GM19468 (cell line): Measurements from ENCODE around the gene TLCD3A.
A peak's percentile ranks its signal among the peaks of the same experiment; 100 is the strongest.
"Not testable (repeated sequence)": the region's sequence is repeated elsewhere in the genome, so short reads cannot be mapped to it uniquely, and the experiment has no call there.

Experiments
- ATAC-seq: cut with Tn5 transposase; IDR thresholded peaks from one replicate; pipeline ENCODE4 v1.9.1; 2021; ENCODE audit warnings: mild to moderate bottlenecking, moderate library complexity, moderate number of reproducible peaks; ENCODE audit not compliant: unreplicated experiment; ENCODE audit errors: extremely low read depth

Gene TLCD3A

DNA sequence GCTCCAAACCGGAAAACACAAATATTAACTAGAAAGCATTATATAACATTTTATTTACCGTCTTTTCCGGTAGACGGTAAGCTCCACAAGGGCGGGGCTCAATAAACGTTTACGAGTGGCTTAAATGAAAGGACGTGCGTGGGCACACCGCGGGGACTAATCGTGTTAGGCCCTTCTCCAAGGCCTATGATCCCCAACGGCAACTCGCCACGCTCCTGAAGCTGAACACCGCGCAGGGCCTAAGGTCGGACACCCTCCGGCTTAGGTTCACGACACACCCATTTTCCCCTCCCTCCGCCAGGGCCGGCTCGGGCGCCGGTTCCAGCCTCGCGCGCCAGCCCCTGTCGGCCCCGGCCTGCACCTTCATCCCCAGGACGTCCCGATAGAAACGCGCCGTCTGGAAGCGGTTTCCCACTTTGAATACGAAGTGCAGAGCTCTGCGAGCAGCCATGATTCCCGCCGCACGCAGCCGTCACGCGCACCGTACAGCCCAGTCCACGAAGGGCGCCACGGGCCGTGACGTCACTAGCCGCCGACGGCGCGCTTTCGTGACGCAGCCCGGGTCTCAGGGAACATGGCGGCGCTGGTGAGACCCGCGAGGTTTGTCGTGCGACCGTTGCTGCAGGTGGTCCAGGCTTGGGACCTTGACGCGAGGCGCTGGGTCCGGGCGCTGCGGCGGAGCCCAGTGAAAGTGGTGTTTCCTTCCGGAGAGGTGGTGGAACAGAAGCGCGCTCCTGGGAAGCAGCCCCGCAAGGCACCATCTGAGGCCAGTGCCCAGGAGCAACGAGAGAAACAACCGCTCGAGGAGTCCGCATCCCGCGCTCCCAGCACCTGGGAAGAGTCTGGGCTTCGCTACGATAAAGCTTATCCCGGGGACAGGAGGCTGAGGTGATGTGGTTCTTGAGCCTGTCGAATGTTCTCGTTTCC is 49.7 kb downstream of the TLCD3A start, which contains the start of the genes GLOD4 and MRM3:
Gene GLOD4 (minus strand): TSS at position 476 of the 927 bp plus-strand sequence. CDS start 25 bp downstream, at position 451.
Gene MRM3 (plus strand): TSS at position 549 of the 927 bp plus-strand sequence. CDS start 26 bp downstream, at position 575.
- ATAC-seq, result peak; percentile 29

GRCh38 chr17:784143-784542 is 51.7 kb downstream of the TLCD3A start:
- ATAC-seq, result no peak

GRCh38 chr17:785901-786300 is 53.5 kb downstream of the TLCD3A start:
- ATAC-seq, result not testable (repeated sequence)

DNA sequence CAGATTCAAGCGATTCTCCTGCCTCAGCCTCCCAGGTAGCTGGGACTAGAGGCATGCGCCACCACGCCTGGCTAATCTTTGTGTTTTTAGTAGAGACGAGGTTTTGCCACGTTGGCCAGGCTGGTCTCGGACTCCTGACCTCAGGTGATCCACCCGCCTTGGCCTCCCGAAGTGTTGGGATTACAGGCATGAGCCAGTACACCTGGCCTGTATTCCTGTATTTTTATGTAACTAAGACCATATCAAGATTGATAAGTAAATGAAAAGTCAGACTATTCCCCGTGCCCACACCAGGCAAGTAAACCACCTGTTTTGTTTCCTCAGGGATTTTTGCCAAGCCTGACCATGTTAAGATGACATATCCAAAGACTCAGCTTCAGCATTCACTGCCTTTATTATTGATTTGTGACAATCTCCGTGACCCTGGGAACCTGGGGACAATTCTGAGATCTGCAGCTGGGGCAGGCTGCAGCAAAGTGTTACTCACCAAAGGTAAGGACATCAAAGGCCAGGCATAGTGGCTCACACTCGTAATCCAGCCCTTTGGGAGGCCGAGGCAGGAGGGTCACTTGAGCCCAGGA is 55.3 kb downstream of the TLCD3A start:
- ATAC-seq, result no peak

GRCh38 chr17:788551-788950 is 56.2 kb downstream of the TLCD3A start:
- ATAC-seq, result no peak

GRCh38 chr17:789160-789840 is 56.9 kb downstream of the TLCD3A start:
- no peak for ATAC-seq

DNA sequence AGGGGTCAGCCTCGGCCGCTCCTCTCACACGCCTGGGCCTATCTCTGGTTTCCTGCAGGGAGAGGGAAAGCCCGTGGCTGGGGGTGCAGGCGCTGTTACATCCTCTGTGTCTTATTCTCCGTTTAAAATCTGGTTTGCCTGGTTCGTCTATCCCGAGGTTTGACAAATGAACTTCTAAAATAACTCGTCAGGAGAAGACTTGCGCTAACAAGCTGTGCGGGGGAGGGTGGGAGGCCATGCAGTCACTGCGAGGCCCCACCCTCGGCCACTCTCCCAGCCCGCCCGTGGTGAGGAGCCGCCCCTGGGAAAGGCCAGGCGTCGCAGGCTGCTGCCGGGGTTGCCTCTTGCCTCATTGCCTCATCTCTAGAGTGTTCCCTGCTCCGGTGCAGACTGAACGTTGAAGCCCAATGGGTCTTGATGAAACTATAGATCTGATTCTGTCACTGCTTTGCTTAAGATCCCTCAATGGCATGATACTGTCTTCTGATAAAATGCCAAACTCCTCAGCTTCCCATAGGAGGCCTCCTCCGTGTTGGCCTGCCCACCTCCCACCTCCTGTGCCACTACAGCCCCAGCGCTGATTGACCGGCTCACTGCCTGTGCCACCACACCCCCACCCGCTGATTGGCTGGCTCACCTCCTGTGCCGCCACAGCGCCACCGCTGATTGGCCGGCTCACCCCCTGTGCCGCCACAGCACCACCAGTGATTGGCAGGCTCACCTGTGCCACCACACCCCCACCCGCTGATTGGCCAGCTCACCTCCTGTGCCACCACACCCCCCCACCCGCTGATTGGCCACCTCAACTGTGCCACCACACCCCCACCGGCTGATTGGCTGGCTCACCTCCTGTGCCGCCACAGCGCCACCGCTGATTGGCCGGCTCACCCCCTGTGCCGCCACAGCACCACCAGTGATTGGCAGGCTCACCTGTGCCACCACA is 57.8 kb downstream of the TLCD3A start:
- not testable (repeated sequence) for ATAC-seq

DNA sequence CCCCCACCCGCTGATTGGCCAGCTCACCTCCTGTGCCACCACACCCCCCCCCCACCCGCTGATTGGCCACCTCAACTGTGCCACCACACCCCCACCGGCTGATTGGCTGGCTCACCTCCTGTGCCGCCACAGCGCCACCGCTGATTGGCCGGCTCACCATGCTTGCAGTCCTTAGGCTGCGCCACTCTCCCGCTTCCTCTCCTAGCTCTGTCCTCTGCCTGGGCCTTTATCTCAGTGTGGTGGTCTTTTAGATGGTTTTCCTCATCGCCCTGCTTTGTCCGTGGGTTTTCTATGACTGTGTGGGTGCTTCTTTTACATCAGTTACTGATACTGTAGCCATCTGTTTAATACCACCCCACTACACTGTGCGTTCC is 58.5 kb downstream of the TLCD3A start:
- not testable (repeated sequence) for ATAC-seq

GRCh38 chr17:791829-792228 is 59.4 kb downstream of the TLCD3A start:
- no peak for ATAC-seq

DNA sequence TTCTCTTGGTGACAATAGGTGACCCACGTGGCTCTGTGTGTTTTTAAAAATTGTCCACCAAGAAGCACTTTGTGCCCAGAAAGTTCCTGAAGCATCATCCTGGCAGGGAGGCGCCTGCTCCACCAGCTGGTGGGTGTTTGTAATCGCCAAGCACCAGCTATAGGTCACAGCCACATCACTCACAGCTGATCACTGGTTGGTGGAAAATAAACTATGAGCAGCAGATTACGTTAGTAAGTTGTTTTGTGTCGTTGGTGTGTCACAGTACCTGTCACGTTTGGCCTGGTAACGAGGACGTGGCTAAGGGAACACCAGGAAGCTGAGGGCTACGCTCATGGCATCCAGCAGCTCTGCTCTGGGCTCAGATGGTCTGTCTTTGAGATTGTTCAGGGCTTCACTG is 59.9 kb downstream of the TLCD3A start:
- ATAC-seq, result no peak
